ENCODE measurements around the gene SLC44A1.

DNA sequence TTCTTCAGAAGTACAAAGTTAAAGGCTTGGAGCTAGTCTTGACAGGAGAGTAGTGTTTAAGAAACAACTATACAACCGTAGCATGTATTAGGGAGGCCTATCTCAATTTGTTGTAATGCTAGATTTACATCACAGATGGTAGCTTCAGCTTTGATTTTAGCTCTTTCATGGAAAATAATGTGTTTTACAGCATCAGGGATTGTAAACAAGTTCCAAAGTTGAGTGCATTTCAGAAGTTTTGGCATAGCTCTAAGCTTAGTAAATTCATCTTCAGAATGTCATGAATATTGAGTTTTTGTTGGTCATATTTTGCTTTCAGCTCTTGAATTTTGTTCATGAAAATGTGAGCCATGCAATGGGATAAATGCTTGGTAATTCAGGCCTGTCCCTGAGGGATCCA lies 30.7 kb downstream of the SLC44A1 start:
- TF ChIP-seq POLR2A (IDR thresholded peaks at IDR 0.05) (no peak), CTCF (IDR thresholded peaks at IDR 0.05) (no peak)

Measured in adrenal gland (tissue), 5 donors.